SU-DHL-6 (cell line): Measurements from ENCODE around the gene CGREF1.

Experiments
- H2AFZ ChIP-seq: fragments of 200-600 bp; sonication (generic); 2 replicates; pipeline ENCODE4 v1.6.1; 2014; ENCODE audit warnings: low read depth, mild to moderate bottlenecking, moderate library complexity, mixed read lengths, antibody characterized with exemption, low read length; ENCODE audit not compliant: severe bottlenecking
- H3F3A ChIP-seq: fragments of 200-600 bp; shearing (Covaris generic); 2 replicates; pipeline ENCODE4 v1.6.0; 2016; ENCODE audit warnings: antibody characterized with exemption, mild to moderate bottlenecking; ENCODE audit not compliant: insufficient read depth
- H3K27ac ChIP-seq: fragments of 200-600 bp; sonication (generic); 2 replicates; pipeline ENCODE4 v1.5.1; 2016; ENCODE audit warnings: low read depth, mild to moderate bottlenecking, low read length, moderate library complexity, mixed read lengths
- H3K27me3 ChIP-seq: fragments of 200-600 bp; sonication (generic), shearing (Covaris generic); 2 replicates; pipeline ENCODE4 v1.6.0; 2014; ENCODE audit warnings: mild to moderate bottlenecking, low read length
- H3K36me3 ChIP-seq: fragments of 200-600 bp; sonication (generic); 2 replicates; pipeline ENCODE4 v1.6.1; 2014; ENCODE audit warnings: mild to moderate bottlenecking, low read length, mixed read lengths
- H3K4me2 ChIP-seq: fragments of 300-600, 200-600 bp; shearing (Covaris generic), sonication (generic); 2 replicates; pipeline ENCODE4 v1.6.0; 2014; ENCODE audit warnings: low read length, low read depth, mild to moderate bottlenecking; ENCODE audit not compliant: poor library complexity, severe bottlenecking
- H3K4me3 ChIP-seq: fragments of 200-600 bp; sonication (generic); 2 replicates; pipeline ENCODE4 v1.5.1; 2014; ENCODE audit warnings: antibody characterized with exemption, low read length, mild to moderate bottlenecking, mixed read lengths; ENCODE audit not compliant: insufficient read depth, poor library complexity, severe bottlenecking
- H3K79me2 ChIP-seq: fragments of 200-600 bp; sonication (generic); 2 replicates; pipeline ENCODE4 v1.6.1; 2014; ENCODE audit warnings: mild to moderate bottlenecking, low read length, moderate library complexity; ENCODE audit not compliant: insufficient read depth
- H3K9ac ChIP-seq: fragments of 200-600 bp; sonication (generic); 2 replicates; pipeline ENCODE4 v1.7.0; 2014; ENCODE audit warnings: mild to moderate bottlenecking, low read length
- H3K9me2 ChIP-seq: fragments of 200-600 bp; sonication (generic); replicated peaks from 2 replicates; pipeline ENCODE4 v1.6.1; 2014; ENCODE audit warnings: low read length; ENCODE audit not compliant: insufficient read depth
- H3K9me3 ChIP-seq: fragments of 200-600 bp; sonication (generic); 2 replicates; pipeline ENCODE4 v1.6.1; 2014; ENCODE audit warnings: low read length, mixed read lengths; ENCODE audit not compliant: insufficient read depth
- H4K20me1 ChIP-seq: fragments of 200-600 bp; sonication (generic); 2 replicates; pipeline ENCODE4 v1.6.1; 2014; ENCODE audit warnings: low read depth, mild to moderate bottlenecking, antibody characterized with exemption, low read length, moderate library complexity, mixed read lengths
- EZH2phosphoT487 ChIP-seq: fragments of 200-600 bp; sonication (generic), shearing (Covaris generic); conservative IDR thresholded peaks from 2 replicates; pipeline ENCODE4 v1.6.1; 2018; ENCODE audit warnings: mild to moderate bottlenecking, antibody characterized with exemption, low read length, moderate library complexity, mixed read lengths
- TF ChIP-seq, protein P1 (sequence below): fragments of 200-600 bp; sonication (generic); IDR thresholded peaks from one replicate; pipeline ENCODE4 v1.5.1; 2017; ENCODE audit warnings: antibody characterized with exemption, mild to moderate bottlenecking, low read length, moderate library complexity; ENCODE audit not compliant: insufficient read depth, poor library complexity, severe bottlenecking

CGREF1 gene

DNA sequence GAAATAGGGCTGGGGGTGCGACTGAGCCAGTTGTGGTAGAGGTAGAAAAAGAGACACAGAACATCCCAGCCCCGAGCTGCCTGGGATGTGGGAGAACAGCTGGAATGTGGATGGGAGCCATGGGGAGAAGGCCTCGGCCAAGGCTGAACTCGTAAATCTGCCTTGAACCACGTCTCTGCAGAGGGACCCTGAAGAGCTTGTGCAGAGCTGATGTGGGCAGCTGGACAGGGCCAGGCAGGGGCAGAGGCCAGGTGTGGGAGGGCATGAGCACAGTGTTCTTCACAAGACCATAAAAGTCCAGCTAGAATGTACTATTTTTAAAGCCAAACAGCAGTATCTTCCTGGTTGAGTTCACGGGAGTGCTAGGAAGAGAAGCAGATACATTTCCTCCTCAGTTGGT, 35.6 kb upstream of the CGREF1 start:
- Histone ChIP-seq H3K9ac (no peak overlapping the region), H2AFZ (no peak overlapping the region), H3F3A (no peaks in the 10 kb centered on the region), H3K9me3 (no peaks in the 10 kb centered on the region), H4K20me1 (no peaks in the 10 kb centered on the region), H3K9me2 (no peaks in the 10 kb centered on the region), H3K27me3 (no peaks in the 10 kb centered on the region), H3K27ac (no peak overlapping the region), H3K79me2 (no peaks in the 10 kb centered on the region), H3K36me3 (no peaks in the 10 kb centered on the region), H3K4me2 (no peak overlapping the region), H3K4me3 (no peak overlapping the region)
- no peak for TF ChIP-seq EZH2phosphoT487
- TF ChIP-seq, protein P1, sequence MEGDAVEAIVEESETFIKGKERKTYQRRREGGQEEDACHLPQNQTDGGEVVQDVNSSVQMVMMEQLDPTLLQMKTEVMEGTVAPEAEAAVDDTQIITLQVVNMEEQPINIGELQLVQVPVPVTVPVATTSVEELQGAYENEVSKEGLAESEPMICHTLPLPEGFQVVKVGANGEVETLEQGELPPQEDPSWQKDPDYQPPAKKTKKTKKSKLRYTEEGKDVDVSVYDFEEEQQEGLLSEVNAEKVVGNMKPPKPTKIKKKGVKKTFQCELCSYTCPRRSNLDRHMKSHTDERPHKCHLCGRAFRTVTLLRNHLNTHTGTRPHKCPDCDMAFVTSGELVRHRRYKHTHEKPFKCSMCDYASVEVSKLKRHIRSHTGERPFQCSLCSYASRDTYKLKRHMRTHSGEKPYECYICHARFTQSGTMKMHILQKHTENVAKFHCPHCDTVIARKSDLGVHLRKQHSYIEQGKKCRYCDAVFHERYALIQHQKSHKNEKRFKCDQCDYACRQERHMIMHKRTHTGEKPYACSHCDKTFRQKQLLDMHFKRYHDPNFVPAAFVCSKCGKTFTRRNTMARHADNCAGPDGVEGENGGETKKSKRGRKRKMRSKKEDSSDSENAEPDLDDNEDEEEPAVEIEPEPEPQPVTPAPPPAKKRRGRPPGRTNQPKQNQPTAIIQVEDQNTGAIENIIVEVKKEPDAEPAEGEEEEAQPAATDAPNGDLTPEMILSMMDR, result no peak

DNA sequence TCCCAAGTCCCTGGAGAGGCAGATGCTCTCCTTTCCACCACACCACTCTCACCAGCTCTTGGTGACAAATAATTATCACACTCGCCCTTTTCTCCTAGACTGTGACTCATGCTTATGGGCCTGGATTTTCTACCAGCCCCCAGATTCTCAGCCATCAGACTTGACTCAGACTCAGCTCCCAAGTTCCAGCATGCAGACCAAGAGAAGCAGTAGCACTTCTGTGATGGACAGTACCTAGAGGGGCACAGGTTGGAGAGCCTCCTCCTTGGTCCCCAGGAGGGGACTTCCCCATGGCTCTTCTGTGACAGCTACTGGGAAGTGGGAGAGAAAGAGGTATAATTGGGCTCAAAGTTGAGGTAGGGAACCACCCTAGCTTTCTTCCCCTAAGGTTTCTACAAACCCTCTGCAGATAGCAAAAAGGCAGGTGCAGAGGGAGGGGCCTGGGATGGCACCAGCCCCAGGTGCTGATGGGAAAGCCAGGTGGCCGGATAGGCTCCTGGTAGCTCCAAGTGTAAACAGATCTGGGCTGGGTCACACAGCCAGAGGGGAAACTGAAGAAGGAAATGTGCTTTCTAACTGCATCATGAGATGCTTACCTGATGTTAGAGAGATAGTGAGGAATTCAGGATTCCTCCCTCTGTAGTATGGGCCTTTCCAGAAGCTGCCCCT, 34.0 kb upstream of the CGREF1 start:
- H3K27ac ChIP-seq, result no peak overlapping the region
- no peaks in the 10 kb centered on the region for H3F3A ChIP-seq
- H3K79me2 ChIP-seq, result no peaks in the 10 kb centered on the region
- H3K4me3 ChIP-seq, result no peak overlapping the region
- no peak overlapping the region for H3K4me2 ChIP-seq
- H3K9ac ChIP-seq, result no peak overlapping the region
- no peak overlapping the region for H2AFZ ChIP-seq
- no peaks in the 10 kb centered on the region for H3K9me3 ChIP-seq
- TF ChIP-seq EZH2phosphoT487, result no peak
- TF ChIP-seq, protein P1, result no peak
- H3K27me3 ChIP-seq, result no peaks in the 10 kb centered on the region
- no peaks in the 10 kb centered on the region for H3K36me3 ChIP-seq
- H3K9me2 ChIP-seq, result no peaks in the 10 kb centered on the region
- H4K20me1 ChIP-seq, result no peaks in the 10 kb centered on the region

DNA sequence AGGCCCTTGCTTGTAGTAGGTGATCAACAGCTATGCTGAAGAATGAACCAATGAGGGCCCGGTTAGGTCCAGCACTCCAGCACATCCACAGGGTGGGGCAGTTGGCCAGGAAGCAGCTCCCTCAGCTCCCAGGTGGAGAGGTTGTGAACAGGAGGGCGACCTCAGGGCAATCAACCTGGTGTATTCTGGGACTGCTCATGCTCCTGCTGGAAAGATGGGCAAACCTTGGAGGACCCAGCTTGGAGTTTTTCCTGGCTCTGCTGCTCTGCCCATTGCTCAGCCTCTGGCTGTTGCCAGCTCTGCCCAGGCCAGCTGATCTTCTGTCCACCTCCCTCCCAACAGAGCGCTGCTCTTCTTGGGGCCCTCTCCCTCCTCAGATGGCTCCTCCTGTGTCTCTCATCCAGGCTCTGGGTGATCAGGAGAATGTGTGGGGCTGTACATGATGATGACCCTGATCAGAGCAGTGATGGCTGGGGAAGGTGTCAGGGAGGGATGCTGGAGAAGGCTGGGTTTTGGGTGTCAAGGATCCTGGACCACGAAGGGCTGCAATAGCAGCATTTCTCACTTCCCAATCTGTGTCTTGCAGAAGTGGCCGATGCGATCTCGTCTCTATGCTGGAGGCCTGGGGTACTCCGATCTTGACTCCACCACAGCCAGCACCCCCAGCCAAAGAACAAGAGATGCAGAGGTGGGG, 33.3 kb upstream of the CGREF1 start:
- no peak overlapping the region for H2AFZ ChIP-seq
- H3K9me3 ChIP-seq, result no peaks in the 10 kb centered on the region
- no peaks in the 10 kb centered on the region for H3K79me2 ChIP-seq
- H3K9me2 ChIP-seq, result no peaks in the 10 kb centered on the region
- H3F3A ChIP-seq, result no peaks in the 10 kb centered on the region
- no peak overlapping the region for H3K27ac ChIP-seq
- no peak overlapping the region for H3K4me2 ChIP-seq
- H3K27me3 ChIP-seq, result no peaks in the 10 kb centered on the region
- TF ChIP-seq, protein P1, result no peak
- TF ChIP-seq EZH2phosphoT487, result no peak
- no peaks in the 10 kb centered on the region for H3K36me3 ChIP-seq
- H4K20me1 ChIP-seq, result no peaks in the 10 kb centered on the region
- no peak overlapping the region for H3K9ac ChIP-seq
- no peak overlapping the region for H3K4me3 ChIP-seq
